ENCODE data around the gene PPM1H. TPM values are rescaled to one million over a fixed set of nuclear protein-coding genes. Genes with fewer than 3 reads are reported as not detected.

The PPM1H gene
- total RNA-seq, 1 donor from 2014 or later = not detected

Other genes starting within 250 kb of the PPM1H start
- not detected in 2 replicates for gene AVPR1A, start 216.1 kb upstream of the PPM1H start, total RNA-seq